Activated CD4-positive, alpha-beta T cell treated with anti-CD3 and anti-CD28 coated beads for 36 hours (primary cell): Measurements from ENCODE around the gene STARD6. TPM values are rescaled to one million over a fixed set of nuclear protein-coding genes. Genes with fewer than 3 reads are reported as not detected.
A peak's percentile ranks its signal among the peaks of the same experiment; 100 is the strongest.

Experiments used
- ATAC-seq: fragments of 200-7000 bp; cut with Tn5 transposase; one replicate; pipeline ENCODE4 v1.10.0; 2021; ENCODE audit warnings: mild to moderate bottlenecking, moderate library complexity
- CTCF ChIA-PET: fragments of 350-600 bp; sonication (Branson Sonifier 250); formaldehyde crosslinking; loops from one replicate; lab custom pipeline; 2021; ENCODE audit warnings: antibody characterized with exemption; lab: Charles Lee
- POLR2A ChIA-PET: fragments of 350-600 bp; sonication (Branson Sonifier 250); formaldehyde crosslinking; loops from one replicate; lab custom pipeline; 2021; ENCODE audit warnings: antibody characterized with exemption, inconsistent platforms; lab: Charles Lee
- DNase-seq: peaks from one replicate; pipeline ENCODE4 v3.0.0-alpha.2; 2020
- H3K27ac Mint-ChIP-seq: one replicate; pipeline ENCODE4 v1.8.0; 2021; ENCODE audit warnings: mixed read lengths
- H3K27me3 Mint-ChIP-seq: one replicate; pipeline ENCODE4 v1.8.0; 2021; ENCODE audit warnings: mixed read lengths
- H3K36me3 Mint-ChIP-seq: one replicate; pipeline ENCODE4 v1.8.0; 2021; ENCODE audit warnings: low read depth, mixed read lengths
- H3K4me1 Mint-ChIP-seq: one replicate; pipeline ENCODE4 v1.8.0; 2021; ENCODE audit warnings: mixed read lengths
- H3K4me3 Mint-ChIP-seq: one replicate; pipeline ENCODE4 v1.8.0; 2021; ENCODE audit warnings: mild to moderate bottlenecking, moderate library complexity, mixed read lengths
- H3K9me3 Mint-ChIP-seq: one replicate; pipeline ENCODE4 v1.8.0; 2021; ENCODE audit warnings: low read depth, mixed read lengths
- intact Hi-C, 2 experiments: fragments of 100-400 bp; cut with DNase I in 1 of 2; cut with micrococcal nuclease in 1 of 2; formaldehyde crosslinking; loops; one replicate each; pipeline versions ENCODE4 v1.14.2 to v1.15.1; 2022 to 2024; cut with DNase I, micrococcal nuclease
- total RNA-seq, 2 experiments: library from RNA; stranded (reverse); gene quantifications; one replicate each; pipeline ENCODE4 v1.2.3, GENCODE V29; 2021

Gene STARD6
- total RNA-seq, 2 experiments from 2014 or later = 0.23 TPM; not detected in 1

- H3K27me3 Mint-ChIP-seq = peaks cover 4% of the 10 kb centered on the region
- no peak overlapping the region for H3K27ac Mint-ChIP-seq
- intact Hi-C loops = no loop called here
- H3K36me3 Mint-ChIP-seq = no peaks in the 10 kb centered on the region
- ChIA-PET POLR2A (no interaction called here), CTCF (interaction anchor here (0.6 to 1.0 kb wide), 4 partner anchors 28 to 285 kb away, joined by 3 to 4 read pairs (median 4); partner anchors contain the start of genes C18orf54 and STARD6)
- peaks cover 1% of the 10 kb centered on the region for H3K9me3 Mint-ChIP-seq
- no peak for DNase-seq
- H3K4me3 Mint-ChIP-seq = no peak overlapping the region
- no peak for ATAC-seq
- peaks cover 6% of the 10 kb centered on the region for H3K4me1 Mint-ChIP-seq
Measured at GRCh38 chr18:54386043-54386442, 28.4 kb upstream of the STARD6 start.

DNA sequence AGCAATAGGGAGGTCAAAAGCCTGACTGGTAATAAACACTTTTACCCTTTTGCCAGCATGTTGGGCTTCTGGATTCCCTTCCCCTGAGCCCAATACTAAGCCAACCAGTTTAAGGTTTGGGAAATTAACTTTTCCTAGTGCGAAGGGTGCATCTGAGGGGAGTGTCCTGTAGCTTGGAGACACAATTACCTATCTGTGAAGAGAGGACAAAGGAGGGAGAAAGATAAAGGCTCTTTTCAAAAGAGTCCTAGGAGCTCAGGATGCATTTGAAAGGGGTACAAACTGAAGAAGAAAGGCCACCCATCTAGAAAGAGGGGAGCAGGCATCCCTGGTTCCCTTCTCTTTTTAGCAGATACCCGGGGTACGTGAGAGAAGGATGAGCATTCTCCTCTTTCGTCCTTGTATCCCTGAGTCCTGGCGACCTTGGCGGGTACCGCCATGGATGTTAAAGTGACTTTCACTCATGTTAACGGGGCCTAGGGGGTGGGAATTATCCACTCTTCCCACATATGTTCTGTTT is 25.1 kb upstream of the STARD6 start:
- DNase-seq (no peak), ATAC-seq (no peak)
- Mint-ChIP-seq H3K27ac (no peak overlapping the region), H3K9me3 (peaks cover 1% of the 10 kb centered on the region), H3K4me1 (no peaks in the 10 kb centered on the region), H3K36me3 (peaks cover 2% of the 10 kb centered on the region), H3K4me3 (no peak overlapping the region), H3K27me3 (no peaks in the 10 kb centered on the region)
- ChIA-PET POLR2A (no interaction called here), CTCF (interaction anchor here (1.6 kb wide), 1 partner anchor 12 kb away, joined by 4 read pairs; no protein-coding TSS in a partner anchor)
- intact Hi-C loops = no loop called here

DNA sequence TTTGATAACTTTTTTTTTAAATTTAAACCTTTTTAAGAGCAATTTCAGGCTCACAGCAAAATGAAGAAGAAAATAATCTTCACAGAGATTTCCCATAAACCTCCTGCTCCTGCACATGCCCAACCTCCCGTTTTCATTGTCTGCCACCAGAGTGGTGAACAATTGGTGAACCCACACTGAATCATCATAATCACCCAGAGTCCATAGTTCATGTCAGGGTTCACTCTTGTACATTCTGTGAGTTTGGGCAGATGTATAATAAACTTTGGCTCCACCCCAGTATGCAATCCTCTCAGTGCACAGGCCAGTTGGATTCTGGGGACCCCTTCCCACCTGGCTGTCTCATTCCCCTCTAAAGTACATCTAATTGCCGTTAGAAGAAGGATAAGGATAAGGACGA is 24.4 kb upstream of the STARD6 start:
- H3K27me3 Mint-ChIP-seq = no peaks in the 10 kb centered on the region
- ATAC-seq (no peak), DNase-seq (no peak)
- POLR2A ChIA-PET = no interaction called here
- no peak overlapping the region for H3K4me3 Mint-ChIP-seq
- intact Hi-C loops = no loop called here
- no peak overlapping the region for H3K27ac Mint-ChIP-seq
- H3K4me1 Mint-ChIP-seq = no peaks in the 10 kb centered on the region
- CTCF ChIA-PET = interaction anchor here (0.7 to 1.6 kb wide), 2 partner anchors 11 to 281 kb away, joined by 3 to 4 read pairs; no protein-coding TSS in a partner anchor
- H3K36me3 Mint-ChIP-seq = peaks cover 2% of the 10 kb centered on the region
- H3K9me3 Mint-ChIP-seq = peaks cover 1% of the 10 kb centered on the region

GRCh38 chr18:54381640-54382039 is 24.0 kb upstream of the STARD6 start:
- Mint-ChIP-seq H3K9me3 (peaks cover 1% of the 10 kb centered on the region), H3K36me3 (peaks cover 2% of the 10 kb centered on the region), H3K4me3 (no peak overlapping the region), H3K27me3 (no peaks in the 10 kb centered on the region), H3K27ac (no peak overlapping the region), H3K4me1 (no peaks in the 10 kb centered on the region)
- intact Hi-C loops = no loop called here
- POLR2A ChIA-PET = no interaction called here
- CTCF ChIA-PET = interaction anchor here (0.7 to 1.6 kb wide), 2 partner anchors 11 to 281 kb away, joined by 3 to 4 read pairs; no protein-coding TSS in a partner anchor
- no peak for ATAC-seq
- DNase-seq = no peak

- ATAC-seq (no peak), DNase-seq (no peak)
- no peaks in the 10 kb centered on the region for H3K4me1 Mint-ChIP-seq
- H3K27me3 Mint-ChIP-seq = no peaks in the 10 kb centered on the region
- POLR2A ChIA-PET = no interaction called here
- intact Hi-C loops = no loop called here
- H3K4me3 Mint-ChIP-seq = no peak overlapping the region
- no peaks in the 10 kb centered on the region for H3K9me3 Mint-ChIP-seq
- no peak overlapping the region for H3K27ac Mint-ChIP-seq
- H3K36me3 Mint-ChIP-seq = peaks cover 6% of the 10 kb centered on the region
- CTCF ChIA-PET = interaction anchor here (1.1 kb wide), 1 partner anchor 258 kb away, joined by 4 read pairs; no protein-coding TSS in a partner anchor
Measured at GRCh38 chr18:54378057-54378456, 20.4 kb upstream of the STARD6 start.

GRCh38 chr18:54360406-54360805 is 2.7 kb upstream of the STARD6 start:
- Mint-ChIP-seq H3K36me3 (peaks cover 19% of the 10 kb centered on the region), H3K27me3 (peaks cover 4% of the 10 kb centered on the region), H3K4me3 (no peak overlapping the region), H3K9me3 (no peaks in the 10 kb centered on the region), H3K4me1 (peaks cover 16% of the 10 kb centered on the region), H3K27ac (no peak overlapping the region)
- POLR2A ChIA-PET = no interaction called here
- CTCF ChIA-PET = no interaction called here
- no peak for ATAC-seq
- intact Hi-C loops = no loop called here
- no peak for DNase-seq

GRCh38 chr18:54359233-54359632 is 1.6 kb upstream of the STARD6 start:
- DNase-seq (no peak), ATAC-seq (no peak)
- H3K27ac Mint-ChIP-seq = no peak overlapping the region
- peaks cover 16% of the 10 kb centered on the region for H3K4me1 Mint-ChIP-seq
- no peaks in the 10 kb centered on the region for H3K9me3 Mint-ChIP-seq
- peak overlapping the region; percentile 99 for H3K4me3 Mint-ChIP-seq
- H3K27me3 Mint-ChIP-seq = peaks cover 4% of the 10 kb centered on the region
- POLR2A ChIA-PET = interaction anchor here (0.8 kb wide), 1 partner anchor 208 kb away, joined by 3 read pairs; no protein-coding TSS in a partner anchor
- CTCF ChIA-PET = interaction anchor here (3.2 kb wide), 1 partner anchor 33 kb away, joined by 13 read pairs; no protein-coding TSS in a partner anchor
- intact Hi-C loops = loop anchor here in 1 of 2 experiments (5.0 kb wide), 1 partner anchor 212 kb away; no protein-coding TSS in a partner anchor
- H3K36me3 Mint-ChIP-seq = peaks cover 19% of the 10 kb centered on the region

GRCh38 chr18:54358495-54359040 is 910 bp upstream of the STARD6 start:
- Mint-ChIP-seq H3K4me3 (peak overlapping the region; percentile 99), H3K4me1 (peaks cover 16% of the 10 kb centered on the region), H3K27me3 (peaks cover 4% of the 10 kb centered on the region), H3K9me3 (no peaks in the 10 kb centered on the region), H3K27ac (peak overlapping the region; percentile 97), H3K36me3 (peaks cover 19% of the 10 kb centered on the region)
- ChIA-PET CTCF (interaction anchor here (0.6 to 3.2 kb wide), 9 partner anchors 28 to 474 kb away, joined by 3 to 13 read pairs (median 4); no protein-coding TSS in a partner anchor), POLR2A (interaction anchor here (0.7 to 1.7 kb wide), 5 partner anchors 88 to 207 kb away, joined by 3 to 13 read pairs (median 3); partner anchors contain the start of gene MBD2)
- DNase-seq (no peak), ATAC-seq (no peak)
- intact Hi-C loops = loop anchor here (1.0 to 5.0 kb wide), 3 partner anchors 89 to 211 kb away; partner anchors contain the start of gene POLI (in 1 of the 2)

DNA sequence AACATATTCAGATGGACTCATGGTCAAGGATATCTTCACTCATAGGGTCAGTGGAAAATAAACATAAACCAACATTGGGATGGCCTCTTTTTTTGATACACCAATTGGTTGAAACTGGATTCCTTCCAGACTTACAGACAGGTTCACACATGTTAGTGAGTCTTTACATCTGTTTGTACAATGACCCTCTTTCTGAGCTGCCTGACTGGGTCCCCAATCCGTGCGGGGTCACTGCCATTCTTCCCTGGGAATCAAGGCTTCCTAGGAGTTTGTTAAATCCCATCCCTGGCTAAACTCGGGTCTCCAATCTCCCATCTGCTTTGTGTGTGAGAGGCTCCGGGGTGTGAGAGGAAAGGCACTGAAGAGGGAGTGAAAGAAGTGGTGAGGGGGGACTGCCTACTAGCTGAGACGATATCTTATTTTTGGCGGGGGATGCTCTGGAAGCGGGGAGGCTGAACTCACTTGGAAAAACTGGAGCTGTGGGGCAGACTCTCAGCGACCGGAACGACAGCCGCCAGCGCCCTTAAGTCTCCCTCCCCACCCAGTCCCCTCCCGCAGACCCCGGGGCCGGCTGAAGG is 487 bp downstream of the STARD6 start:
- ATAC-seq = peak; percentile 41
- Mint-ChIP-seq H3K4me1 (peaks cover 16% of the 10 kb centered on the region), H3K27ac (peak overlapping the region; percentile 97), H3K36me3 (peaks cover 19% of the 10 kb centered on the region), H3K27me3 (peaks cover 5% of the 10 kb centered on the region), H3K4me3 (peak overlapping the region; percentile 99), H3K9me3 (no peaks in the 10 kb centered on the region)
- DNase-seq = no peak
- intact Hi-C loops = loop anchor here (1.0 to 5.0 kb wide), 7 partner anchors 72 to 589 kb away; partner anchors contain the start of genes MBD2 (in 1 of the 2) and POLI (in 1 of the 2)
- ChIA-PET POLR2A (interaction anchor here (0.7 to 1.7 kb wide), 5 partner anchors 9 to 134 kb away, joined by 3 to 13 read pairs (median 5); partner anchors contain the start of gene MBD2), CTCF (interaction anchor here (0.6 to 3.2 kb wide), 16 partner anchors 11 to 735 kb away, joined by 3 to 16 read pairs (median 4); no protein-coding TSS in a partner anchor)

DNA sequence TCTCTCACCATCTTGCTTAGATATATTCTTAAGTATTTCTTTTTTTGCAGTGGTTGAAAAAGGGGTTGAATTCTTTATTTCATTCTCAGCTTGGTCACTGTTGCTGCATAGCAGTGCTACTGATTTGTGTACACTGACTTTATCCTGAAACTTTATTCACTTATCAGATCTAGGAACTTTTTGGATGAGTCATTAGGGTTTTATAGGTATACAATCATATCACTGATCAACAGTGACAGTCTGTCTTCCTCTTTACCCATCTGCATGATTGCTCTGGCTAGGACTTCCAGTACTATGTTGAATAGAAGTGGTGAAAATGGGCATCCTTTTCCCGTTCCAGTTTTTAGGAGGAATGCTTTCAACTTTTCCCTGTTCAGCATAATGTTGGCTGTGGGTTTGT is 6.5 kb downstream of the STARD6 start:
- intact Hi-C loops = no loop called here
- ChIA-PET POLR2A (no interaction called here), CTCF (interaction anchor here (1.9 kb wide), 1 partner anchor 13 kb away, joined by 6 read pairs; no protein-coding TSS in a partner anchor)
- Mint-ChIP-seq H3K27ac (no peak overlapping the region), H3K36me3 (no peaks in the 10 kb centered on the region), H3K9me3 (no peaks in the 10 kb centered on the region), H3K27me3 (peaks cover 7% of the 10 kb centered on the region), H3K4me1 (no peaks in the 10 kb centered on the region), H3K4me3 (no peak overlapping the region)
- ATAC-seq (no peak), DNase-seq (no peak)

DNA sequence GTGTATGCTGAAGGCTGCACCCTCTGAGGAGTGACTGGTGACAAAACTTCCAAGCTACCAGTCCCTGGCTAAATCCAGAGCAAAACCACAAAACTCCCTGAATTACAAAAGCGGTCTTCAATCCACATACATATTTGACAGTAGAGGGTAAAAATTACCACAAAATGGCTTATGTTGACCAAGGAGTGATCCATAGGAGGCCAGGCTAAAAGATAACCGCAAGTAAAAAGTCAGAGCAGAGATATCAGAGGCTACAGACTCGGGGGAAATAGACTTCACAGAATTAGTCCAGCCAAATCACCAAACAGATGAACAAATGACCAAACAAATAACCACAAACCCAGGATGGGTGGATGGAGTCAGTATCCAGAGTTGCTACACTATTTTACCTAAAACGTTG is 19.4 kb downstream of the STARD6 start:
- peaks cover 8% of the 10 kb centered on the region for H3K4me1 Mint-ChIP-seq
- DNase-seq (no peak), ATAC-seq (no peak)
- H3K4me3 Mint-ChIP-seq = no peak overlapping the region
- ChIA-PET POLR2A (no interaction called here), CTCF (interaction anchor here (1.6 kb wide), 1 partner anchor 14 kb away, joined by 6 read pairs; no protein-coding TSS in a partner anchor)
- intact Hi-C loops = no loop called here
- peaks cover 2% of the 10 kb centered on the region for H3K9me3 Mint-ChIP-seq
- H3K27me3 Mint-ChIP-seq = peaks cover 6% of the 10 kb centered on the region
- no peaks in the 10 kb centered on the region for H3K36me3 Mint-ChIP-seq
- no peak overlapping the region for H3K27ac Mint-ChIP-seq
